ENCODE results near the gene TMEM87B. TPM values are rescaled to one million over a fixed set of nuclear protein-coding genes. Genes with fewer than 3 reads are reported as not detected.

Gene TMEM87B
- total and polyA plus RNA-seq, 2 of the 4 experiments (the other 2 are of a cell fraction) = 6.3 to 12.5 TPM

GRCh38 chr2:112129060-112129459 is 74.0 kb downstream of the TMEM87B start:
- H4K5ac ChIP-seq (ENCODE audit: low read depth, low read length) = no peak overlapping the region
- POLR2A ChIA-PET (ENCODE audit: unreplicated experiment) = no interaction called here

More at GRCh38 chr2:112129060-112129459, 74.0 kb downstream of the TMEM87B start:
- no peak overlapping the region for H3K4me3 ChIP-seq (ENCODE audit: insufficient read depth, low read depth, low read length)
- H2BK120ac ChIP-seq (ENCODE audit: low read depth, low read length) = no peak overlapping the region
- H4K8ac ChIP-seq (ENCODE audit: low read depth in 2 of 2, low read length in 2 of 2) = no peak overlapping the region
- no peaks in the 10 kb centered on the region for H3K4me1 ChIP-seq (ENCODE audit: control insufficient read depth, insufficient read depth, low read length)
- BruUV-seq (replicated peaks) = no TSS peak
- H3K4me2 ChIP-seq (ENCODE audit: low read depth, low read length) = no peak overlapping the region
- ATAC-seq (ENCODE audit: low read depth) (no peak), DNase-seq (no peak)
- dilution Hi-C loops (cut with HindIII; ENCODE audit: low sequenced_read_pairs, unreplicated experiment) (no loop called here), in situ Hi-C loops (cut with MboI; ENCODE audit: low sequenced_read_pairs) (no loop called here), intact Hi-C loops (cut with micrococcal nuclease) (no loop called here)
- TF ChIP-seq CEBPB (IDR thresholded peaks at IDR 0.05; ENCODE audit: low read depth, low read length) (peak; percentile 73), CTCF (conservative IDR thresholded peaks at IDR 0.05; ENCODE audit: low read depth, low read length) (no peak)
- no CpG with 5 or more reads among the region's 1 CpG for WGBS, 2 experiments (ENCODE audit: extremely low coverage in 2 of 2, insufficient read length in 1 of 2)
- H3K79me1 ChIP-seq (ENCODE audit: low read depth in 1 of 2, low read length in 2 of 2) = no peaks in the 10 kb centered on the region
- H3K9me1 ChIP-seq (ENCODE audit: insufficient read depth, low read length) = no peaks in the 10 kb centered on the region
- no peak overlapping the region for H2BK20ac ChIP-seq (ENCODE audit: low read depth, low read length)
- CTCF ChIA-PET = no interaction called here
- no peak overlapping the region for H2AFZ ChIP-seq (replicated peaks; ENCODE audit: low read length, poor library complexity)
- H2AK9ac ChIP-seq (replicated peaks; ENCODE audit: low read depth, low read length, poor library complexity) = no peak overlapping the region
- H3K56ac ChIP-seq (ENCODE audit: extremely low read depth, insufficient read depth, low read length) = no peak overlapping the region
- H2BK5ac ChIP-seq (ENCODE audit: low read depth, low read length, poor library complexity, severe bottlenecking) = no peak overlapping the region
- no peak overlapping the region for H2BK15ac ChIP-seq (ENCODE audit: low read depth, low read length)
- no peak overlapping the region for H4K91ac ChIP-seq (ENCODE audit: insufficient read depth, low read depth, low read length)
- no peak overlapping the region for H3K9ac ChIP-seq (ENCODE audit: low read depth, low read length)
- no peak overlapping the region for H3K14ac ChIP-seq (replicated peaks; ENCODE audit: low read depth, low read length)
- no peak overlapping the region for H3K23ac ChIP-seq (ENCODE audit: low read depth, low read length)
- no peak overlapping the region for H2AK5ac ChIP-seq (ENCODE audit: low read depth, low read length)
- no peaks in the 10 kb centered on the region for H4K20me1 ChIP-seq (ENCODE audit: insufficient read depth, low read length)
- no peaks in the 10 kb centered on the region; the same call in 1 of the 2 replicates for H3K9me3 ChIP-seq (ENCODE audit: control insufficient read depth, insufficient read depth, low read length)
- H3K18ac ChIP-seq (ENCODE audit: low read depth, low read length) = no peak overlapping the region
- H3K36me3 ChIP-seq (ENCODE audit: control insufficient read depth, insufficient read depth, low read length) = no peaks in the 10 kb centered on the region
- H3K4ac ChIP-seq (ENCODE audit: low read depth, low read length) = no peak overlapping the region
- H3K27me3 ChIP-seq (ENCODE audit: control insufficient read depth, insufficient read depth, low read length) = no peaks in the 10 kb centered on the region
- H3K27ac ChIP-seq (ENCODE audit: insufficient read depth, low read length) = no peak overlapping the region

All from IMR-90 (cell line).